Activated CD8-positive, alpha-beta T cell treated with anti-CD3 and anti-CD28 coated beads for 36 hours (primary cell): ENCODE data around the gene MTFMT. TPM values are rescaled to one million over a fixed set of nuclear protein-coding genes. Genes with fewer than 3 reads are reported as not detected.

Experiments
- ATAC-seq: fragments of 200-7000 bp; cut with Tn5 transposase; one replicate; pipeline ENCODE4 v1.10.0; 2021; ENCODE audit warnings: mild to moderate bottlenecking, moderate library complexity
- CTCF ChIA-PET: fragments of 350-600 bp; sonication (Branson Sonifier 250); formaldehyde crosslinking; loops from one replicate; lab custom pipeline; 2021; ENCODE audit warnings: antibody characterized with exemption; lab: Charles Lee
- POLR2A ChIA-PET: fragments of 350-600 bp; sonication (Branson Sonifier 250); formaldehyde crosslinking; loops from one replicate; lab custom pipeline; 2021; ENCODE audit warnings: antibody characterized with exemption; lab: Charles Lee
- DNase-seq: peaks from one replicate; pipeline ENCODE4 v3.0.0-alpha.2; 2020
- H3K27ac Mint-ChIP-seq: one replicate; pipeline ENCODE4 v1.8.0; 2021; ENCODE audit warnings: mild to moderate bottlenecking, mixed read lengths
- H3K27me3 Mint-ChIP-seq: one replicate; pipeline ENCODE4 v1.8.0; 2021; ENCODE audit warnings: mixed read lengths
- H3K36me3 Mint-ChIP-seq: one replicate; pipeline ENCODE4 v1.8.0; 2021; ENCODE audit warnings: low read depth, mixed read lengths
- H3K4me1 Mint-ChIP-seq: one replicate; pipeline ENCODE4 v1.8.0; 2021; ENCODE audit warnings: low read depth, mixed read lengths
- H3K4me3 Mint-ChIP-seq: one replicate; pipeline ENCODE4 v1.8.0; 2021; ENCODE audit warnings: mild to moderate bottlenecking, moderate library complexity, mixed read lengths
- H3K9me3 Mint-ChIP-seq: one replicate; pipeline ENCODE4 v1.8.0; 2021; ENCODE audit warnings: mixed read lengths
- intact Hi-C: fragments of 100-400 bp; cut with micrococcal nuclease; formaldehyde crosslinking; loops from one replicate; pipeline ENCODE4 v1.10.0; 2022
- total RNA-seq, 2 experiments: library from RNA; stranded (reverse); gene quantifications; one replicate each; pipeline ENCODE4 v1.2.3, GENCODE V29; 2021
- TF ChIP-seq, protein P1 (sequence below): fragments of 200-600 bp; IDR thresholded peaks from one replicate; pipeline ENCODE4 v1.8.0; 2022; ENCODE audit warnings: antibody characterized with exemption, mild to moderate bottlenecking

The MTFMT gene
- total RNA-seq, 2 experiments from 2014 or later, result 19.7 to 21.0 TPM

DNA sequence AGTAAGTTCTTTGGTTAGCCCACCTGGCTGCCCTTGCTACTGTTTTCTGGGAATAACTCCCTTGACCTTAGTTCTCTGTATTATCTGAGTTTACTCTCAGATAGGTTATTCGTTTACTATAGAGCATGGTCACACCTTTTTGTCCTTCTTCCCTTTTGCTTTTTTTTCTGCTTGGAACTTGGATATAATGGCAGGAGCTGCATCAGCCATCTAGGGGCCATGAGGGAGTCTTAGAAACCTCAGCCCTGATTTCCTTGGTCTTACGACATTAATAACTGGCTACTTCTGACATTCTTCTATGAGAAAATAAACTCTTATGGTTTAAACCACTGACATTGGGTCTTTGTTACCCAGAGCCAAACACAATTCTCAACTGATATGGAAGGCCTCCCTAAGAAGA lies 12.3 kb upstream of the MTFMT start:
- Mint-ChIP-seq H3K27me3 (peaks cover 1% of the 10 kb centered on the region), H3K4me1 (peaks cover 3% of the 10 kb centered on the region), H3K9me3 (no peaks in the 10 kb centered on the region), H3K36me3 (no peaks in the 10 kb centered on the region), H3K4me3 (no peak overlapping the region), H3K27ac (no peak overlapping the region)
- TF ChIP-seq, protein P1, sequence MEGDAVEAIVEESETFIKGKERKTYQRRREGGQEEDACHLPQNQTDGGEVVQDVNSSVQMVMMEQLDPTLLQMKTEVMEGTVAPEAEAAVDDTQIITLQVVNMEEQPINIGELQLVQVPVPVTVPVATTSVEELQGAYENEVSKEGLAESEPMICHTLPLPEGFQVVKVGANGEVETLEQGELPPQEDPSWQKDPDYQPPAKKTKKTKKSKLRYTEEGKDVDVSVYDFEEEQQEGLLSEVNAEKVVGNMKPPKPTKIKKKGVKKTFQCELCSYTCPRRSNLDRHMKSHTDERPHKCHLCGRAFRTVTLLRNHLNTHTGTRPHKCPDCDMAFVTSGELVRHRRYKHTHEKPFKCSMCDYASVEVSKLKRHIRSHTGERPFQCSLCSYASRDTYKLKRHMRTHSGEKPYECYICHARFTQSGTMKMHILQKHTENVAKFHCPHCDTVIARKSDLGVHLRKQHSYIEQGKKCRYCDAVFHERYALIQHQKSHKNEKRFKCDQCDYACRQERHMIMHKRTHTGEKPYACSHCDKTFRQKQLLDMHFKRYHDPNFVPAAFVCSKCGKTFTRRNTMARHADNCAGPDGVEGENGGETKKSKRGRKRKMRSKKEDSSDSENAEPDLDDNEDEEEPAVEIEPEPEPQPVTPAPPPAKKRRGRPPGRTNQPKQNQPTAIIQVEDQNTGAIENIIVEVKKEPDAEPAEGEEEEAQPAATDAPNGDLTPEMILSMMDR, result no peak
- no peak for DNase-seq
- ChIA-PET POLR2A (no interaction called here), CTCF (interaction anchor here (1.6 to 2.9 kb wide), 5 partner anchors 8 to 36 kb away, joined by 3 to 12 read pairs (median 8); no protein-coding TSS in a partner anchor)
- ATAC-seq, result no peak
- intact Hi-C loops, result no loop called here

DNA sequence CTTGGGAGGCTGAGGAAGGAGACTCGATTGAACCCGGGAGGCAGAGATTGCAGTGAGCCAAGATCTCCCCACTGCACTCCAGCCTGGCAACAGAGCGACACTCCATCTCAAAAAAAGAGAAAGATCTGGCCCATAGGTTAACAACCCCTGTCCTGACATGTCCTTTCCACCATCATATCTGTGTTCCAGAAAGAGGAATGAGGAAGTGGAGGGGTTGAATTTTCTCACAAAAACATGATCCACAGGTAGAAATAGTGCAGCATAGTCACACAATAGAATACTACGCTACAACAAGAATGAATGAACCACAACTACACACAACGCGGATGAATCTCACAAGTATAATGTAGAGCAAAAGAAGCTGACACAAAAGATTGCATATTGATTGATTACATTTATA lies 11.0 kb upstream of the MTFMT start:
- Mint-ChIP-seq H3K9me3 (no peaks in the 10 kb centered on the region), H3K27me3 (peaks cover 1% of the 10 kb centered on the region), H3K4me3 (no peak overlapping the region), H3K4me1 (peaks cover 3% of the 10 kb centered on the region), H3K36me3 (no peaks in the 10 kb centered on the region), H3K27ac (no peak overlapping the region)
- CTCF ChIA-PET, result interaction anchor here (1.2 to 2.9 kb wide), 2 partner anchors 38 to 278 kb away, joined by 5 to 8 read pairs; no protein-coding TSS in a partner anchor
- TF ChIP-seq, protein P1, result no peak
- no peak for ATAC-seq
- DNase-seq, result no peak
- intact Hi-C loops, result no loop called here
- POLR2A ChIA-PET, result no interaction called here

- no peaks in the 10 kb centered on the region for H3K9me3 Mint-ChIP-seq
- ATAC-seq, result no peak
Observed at GRCh38 chr15:65038836-65039235, 9.4 kb upstream of the MTFMT start.

DNA sequence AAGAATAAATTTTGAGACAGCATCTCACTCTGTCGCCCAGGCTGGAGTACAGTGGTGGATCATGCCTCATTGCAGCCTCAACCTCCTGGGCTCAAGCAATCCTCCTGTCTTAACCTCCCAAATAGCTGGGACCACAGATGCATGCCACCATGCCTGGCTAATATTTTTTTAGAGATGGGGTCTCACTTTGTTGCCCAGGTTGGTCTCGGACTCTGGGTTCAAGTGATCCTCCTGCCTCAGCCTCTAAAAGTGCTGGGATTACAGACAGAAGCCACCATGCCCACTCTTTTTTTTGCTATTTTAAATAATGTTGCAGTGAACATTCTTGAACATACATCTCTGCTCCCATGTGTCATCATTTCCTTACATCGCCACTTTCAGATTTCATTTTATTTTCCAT lies 9.0 kb upstream of the MTFMT start:
- Mint-ChIP-seq H3K9me3 (no peaks in the 10 kb centered on the region), H3K27ac (no peak overlapping the region), H3K4me3 (no peak overlapping the region), H3K4me1 (peaks cover 3% of the 10 kb centered on the region), H3K27me3 (no peaks in the 10 kb centered on the region), H3K36me3 (no peaks in the 10 kb centered on the region)
- ChIA-PET POLR2A (interaction anchor here (1.1 kb wide), 1 partner anchor 34 kb away, joined by 3 read pairs; no protein-coding TSS in a partner anchor), CTCF (interaction anchor here (1.2 kb wide), 1 partner anchor 63 kb away, joined by 4 read pairs; no protein-coding TSS in a partner anchor)
- intact Hi-C loops, result no loop called here
- ATAC-seq (no peak), DNase-seq (no peak)
- TF ChIP-seq, protein P1, result no peak

More at GRCh38 chr15:65038836-65039235, 9.4 kb upstream of the MTFMT start:
- DNase-seq, result no peak
- H3K36me3 Mint-ChIP-seq, result no peaks in the 10 kb centered on the region
- H3K4me1 Mint-ChIP-seq, result peaks cover under 1% of the 10 kb centered on the region
- no peak overlapping the region for H3K4me3 Mint-ChIP-seq
- intact Hi-C loops, result no loop called here
- CTCF ChIA-PET, result interaction anchor here (1.2 to 2.9 kb wide), 2 partner anchors 39 to 63 kb away, joined by 4 to 8 read pairs; no protein-coding TSS in a partner anchor
- H3K27me3 Mint-ChIP-seq, result no peaks in the 10 kb centered on the region
- TF ChIP-seq, protein P1, result no peak
- POLR2A ChIA-PET, result interaction anchor here (1.1 kb wide), 1 partner anchor 34 kb away, joined by 3 read pairs; no protein-coding TSS in a partner anchor
- H3K27ac Mint-ChIP-seq, result no peak overlapping the region

DNA sequence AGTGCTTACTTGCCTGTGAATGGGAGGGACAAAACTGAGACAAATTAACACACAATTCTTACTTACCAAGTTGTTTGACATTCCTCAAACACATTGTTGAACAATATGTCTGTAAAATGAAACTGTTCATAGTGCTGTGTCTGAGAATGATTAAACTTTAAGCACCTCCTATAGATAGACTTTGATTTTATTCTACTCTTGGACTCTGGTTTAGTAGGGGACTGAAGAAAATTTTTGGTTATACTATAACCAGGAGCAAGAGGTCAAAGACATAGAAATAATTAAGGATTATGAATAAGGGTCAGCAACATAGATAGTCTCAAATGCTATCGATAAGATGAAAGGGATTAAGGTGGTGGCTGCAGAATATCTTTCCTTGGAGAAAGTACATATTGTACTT lies 7.9 kb upstream of the MTFMT start:
- ATAC-seq (no peak), DNase-seq (no peak)
- no peaks in the 10 kb centered on the region for H3K36me3 Mint-ChIP-seq
- intact Hi-C loops, result no loop called here
- POLR2A ChIA-PET, result no interaction called here
- CTCF ChIA-PET, result no interaction called here
- H3K9me3 Mint-ChIP-seq, result no peaks in the 10 kb centered on the region
- H3K27me3 Mint-ChIP-seq, result no peaks in the 10 kb centered on the region
- TF ChIP-seq, protein P1, result no peak
- no peak overlapping the region for H3K27ac Mint-ChIP-seq
- peaks cover 7% of the 10 kb centered on the region for H3K4me1 Mint-ChIP-seq
- H3K4me3 Mint-ChIP-seq, result no peak overlapping the region
